Measurements from ENCODE around the gene GALM. TPM values are rescaled to one million over a fixed set of nuclear protein-coding genes. Genes with fewer than 3 reads are reported as not detected.

Gene GALM
- polyA plus RNA-seq, 2 of the 4 experiments (the other 2 are of a cell fraction), result 33.4 to 34.2 TPM

DNA sequence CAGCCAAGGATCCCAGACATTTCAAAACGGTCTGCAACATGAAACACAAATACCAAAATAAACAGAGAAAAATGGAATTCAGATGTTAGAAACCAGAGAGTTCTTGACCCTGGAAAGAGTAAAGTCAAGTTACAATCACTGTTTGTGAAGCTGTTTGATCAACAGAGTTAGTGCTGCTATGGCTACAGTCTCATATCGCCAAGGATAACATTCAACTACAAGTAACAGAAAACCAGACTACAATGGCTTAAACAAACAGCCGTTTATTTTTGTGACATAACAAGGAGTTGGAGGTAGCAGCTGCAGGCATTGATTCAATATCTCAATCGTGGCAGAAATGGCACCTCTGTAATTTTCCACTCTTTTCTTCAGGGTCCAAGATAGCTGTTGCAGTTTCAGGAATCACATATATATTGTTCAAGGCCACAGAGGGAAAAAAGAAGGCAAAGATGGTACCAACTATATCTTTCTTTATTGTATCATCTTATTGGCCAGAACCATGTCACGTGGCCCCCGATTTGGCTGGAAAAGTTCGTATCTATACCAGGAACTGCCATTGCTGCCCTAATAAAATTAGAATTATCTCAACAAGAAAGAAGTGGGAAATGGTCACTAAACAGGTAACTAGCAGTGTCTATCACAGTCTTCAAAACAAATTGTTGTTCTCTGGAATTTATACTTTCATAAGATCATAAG lies 45.5 kb upstream of the GALM start (continued):
- TF ChIP-seq, protein P1, sequence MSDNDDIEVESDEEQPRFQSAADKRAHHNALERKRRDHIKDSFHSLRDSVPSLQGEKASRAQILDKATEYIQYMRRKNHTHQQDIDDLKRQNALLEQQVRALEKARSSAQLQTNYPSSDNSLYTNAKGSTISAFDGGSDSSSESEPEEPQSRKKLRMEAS (IDR thresholded peaks at IDR 0.05), result no peak
- TF ChIP-seq RFX5 (IDR thresholded peaks at IDR 0.05), result no peak
- TF ChIP-seq, protein P2, sequence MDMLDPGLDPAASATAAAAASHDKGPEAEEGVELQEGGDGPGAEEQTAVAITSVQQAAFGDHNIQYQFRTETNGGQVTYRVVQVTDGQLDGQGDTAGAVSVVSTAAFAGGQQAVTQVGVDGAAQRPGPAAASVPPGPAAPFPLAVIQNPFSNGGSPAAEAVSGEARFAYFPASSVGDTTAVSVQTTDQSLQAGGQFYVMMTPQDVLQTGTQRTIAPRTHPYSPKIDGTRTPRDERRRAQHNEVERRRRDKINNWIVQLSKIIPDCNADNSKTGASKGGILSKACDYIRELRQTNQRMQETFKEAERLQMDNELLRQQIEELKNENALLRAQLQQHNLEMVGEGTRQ (IDR thresholded peaks at IDR 0.05), result no peak
- no peak for TF ChIP-seq CHD2 (IDR thresholded peaks at IDR 0.05; ENCODE audit: low read length, partially characterized antibody)
- TF ChIP-seq RARB (CRISPR knock-in tag; IDR thresholded peaks at IDR 0.05), result no peak

DNA sequence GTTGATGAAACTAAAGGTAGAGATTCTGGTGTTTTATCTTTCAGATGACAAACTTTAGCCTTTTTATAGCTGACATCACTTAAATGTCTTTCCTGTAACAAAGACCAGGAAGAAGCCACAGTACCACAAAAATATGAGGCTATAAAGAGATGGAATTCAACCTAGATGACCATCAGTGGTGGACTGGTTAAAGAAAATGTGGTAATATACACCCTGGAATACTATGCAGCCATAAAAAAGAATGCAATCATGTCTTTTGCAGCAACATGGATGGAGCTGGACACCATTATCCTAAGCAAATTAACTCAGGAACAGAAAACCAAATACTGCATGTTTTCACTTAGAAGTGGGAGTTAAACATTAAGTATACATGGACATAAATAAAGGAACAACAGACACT lies 44.9 kb upstream of the GALM start:
- Histone ChIP-seq H3K27ac (no peak overlapping the region), H3K9me3 (no peaks in the 10 kb centered on the region), H3K4me2 (no peak overlapping the region), H3K4me3 (no peak overlapping the region), H3K4me1 (no peaks in the 10 kb centered on the region)
- ChIA-PET CTCF (interaction anchor here (1.0 to 2.0 kb wide), 5 partner anchors 9 to 306 kb away, joined by 3 to 4 read pairs (median 3); no protein-coding TSS in a partner anchor), POLR2A (interaction anchor here (1.0 kb wide), 1 partner anchor 130 kb away, joined by 3 read pairs; the partner anchor contains the start of gene SRSF7)
- DNase-seq (ENCODE audit: low read depth in 1 of 2, low spot score in 1 of 2) (no peak), FAIRE-seq (no peak), ATAC-seq (no peak)
- TF ChIP-seq MAFK (IDR thresholded peaks at IDR 0.05; ENCODE audit: partially characterized antibody) (no peak), CBX8 (IDR thresholded peaks at IDR 0.05) (no peak), KDM1A (IDR thresholded peaks at IDR 0.05; ENCODE audit: low read depth) (peak; percentile 50; the same call in 1 of the 2 replicates), EP300 (IDR thresholded peaks at IDR 0.05) (no peak), ZSCAN20 (CRISPR knock-in tag; IDR thresholded peaks at IDR 0.05) (no peak)

DNA sequence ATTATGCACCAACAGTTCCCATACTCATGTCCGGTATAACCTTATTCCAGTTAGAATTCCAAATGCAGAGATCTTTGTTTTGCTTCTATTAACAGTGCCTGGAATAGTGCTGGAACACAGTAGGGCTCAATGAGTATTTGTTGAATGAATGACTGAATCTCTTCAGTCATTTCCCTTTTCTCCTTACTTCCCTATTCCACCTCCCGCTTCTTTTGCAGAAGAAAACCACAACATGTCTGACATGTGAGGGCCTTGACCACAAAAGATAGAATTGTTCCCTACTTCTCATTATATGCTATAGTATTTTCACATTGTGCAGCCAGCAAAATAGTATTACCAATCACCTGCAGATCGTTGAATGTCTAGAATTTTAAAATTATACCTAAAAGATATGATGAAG lies 43.7 kb upstream of the GALM start:
- Histone ChIP-seq H3K9me3 (no peaks in the 10 kb centered on the region), H3K4me2 (no peak overlapping the region), H3K27ac (no peak overlapping the region), H3K4me1 (no peaks in the 10 kb centered on the region), H3K4me3 (no peak overlapping the region)
- ChIA-PET POLR2A (no interaction called here), CTCF (interaction anchor here (0.6 kb wide), 1 partner anchor 311 kb away, joined by 3 read pairs; no protein-coding TSS in a partner anchor)
- TF ChIP-seq RARB (CRISPR knock-in tag; IDR thresholded peaks at IDR 0.05), result no peak
- no peak for TF ChIP-seq CEBPB (IDR thresholded peaks at IDR 0.05)
- TF ChIP-seq, protein P1 (IDR thresholded peaks at IDR 0.05), result no peak
- no peak for TF ChIP-seq SMC3 (IDR thresholded peaks at IDR 0.05)
- TF ChIP-seq MAZ (IDR thresholded peaks at IDR 0.05; ENCODE audit: borderline replicate concordance, low read depth, low read length), result no peak
- TF ChIP-seq EHF (CRISPR knock-in tag; IDR thresholded peaks at IDR 0.05), result no peak
- no peak for TF ChIP-seq CBX8 (IDR thresholded peaks at IDR 0.05)
- no peak for TF ChIP-seq FOSB (CRISPR knock-in tag; IDR thresholded peaks at IDR 0.05)
- TF ChIP-seq POLR2A (IDR thresholded peaks at IDR 0.05; ENCODE audit: low read length), result no peak
- TF ChIP-seq, protein P3, sequence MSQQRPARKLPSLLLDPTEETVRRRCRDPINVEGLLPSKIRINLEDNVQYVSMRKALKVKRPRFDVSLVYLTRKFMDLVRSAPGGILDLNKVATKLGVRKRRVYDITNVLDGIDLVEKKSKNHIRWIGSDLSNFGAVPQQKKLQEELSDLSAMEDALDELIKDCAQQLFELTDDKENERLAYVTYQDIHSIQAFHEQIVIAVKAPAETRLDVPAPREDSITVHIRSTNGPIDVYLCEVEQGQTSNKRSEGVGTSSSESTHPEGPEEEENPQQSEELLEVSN (IDR thresholded peaks at IDR 0.05; ENCODE audit: borderline replicate concordance, low read depth), result no peak
- TF ChIP-seq HEYL (CRISPR knock-in tag; IDR thresholded peaks at IDR 0.05), result no peak
- no peak for TF ChIP-seq ZSCAN20 (CRISPR knock-in tag; IDR thresholded peaks at IDR 0.05)
- no peak for TF ChIP-seq KDM5A (IDR thresholded peaks at IDR 0.05)
- TF ChIP-seq CHD4 (IDR thresholded peaks at IDR 0.05; ENCODE audit: borderline replicate concordance), result no peak
- ATAC-seq, result no peak
- FAIRE-seq, result no peak
- 71% methylated on average over 3 of the region's 3 CpGs for WGBS (ENCODE audit: missing lambda C conversion rate)
- no peak for DNase-seq (ENCODE audit: low read depth in 1 of 2, low spot score in 1 of 2)
